COR-L47 (cell line): Measurements from ENCODE around the gene ISLR2.
A peak's percentile ranks its signal among the peaks of the same experiment; 100 is the strongest.

ENCODE experiments used
- DNase-seq: peaks from one replicate; lab custom pipeline; 2025; lab: John Stamatoyannopoulos, UW

ISLR2 gene

DNA sequence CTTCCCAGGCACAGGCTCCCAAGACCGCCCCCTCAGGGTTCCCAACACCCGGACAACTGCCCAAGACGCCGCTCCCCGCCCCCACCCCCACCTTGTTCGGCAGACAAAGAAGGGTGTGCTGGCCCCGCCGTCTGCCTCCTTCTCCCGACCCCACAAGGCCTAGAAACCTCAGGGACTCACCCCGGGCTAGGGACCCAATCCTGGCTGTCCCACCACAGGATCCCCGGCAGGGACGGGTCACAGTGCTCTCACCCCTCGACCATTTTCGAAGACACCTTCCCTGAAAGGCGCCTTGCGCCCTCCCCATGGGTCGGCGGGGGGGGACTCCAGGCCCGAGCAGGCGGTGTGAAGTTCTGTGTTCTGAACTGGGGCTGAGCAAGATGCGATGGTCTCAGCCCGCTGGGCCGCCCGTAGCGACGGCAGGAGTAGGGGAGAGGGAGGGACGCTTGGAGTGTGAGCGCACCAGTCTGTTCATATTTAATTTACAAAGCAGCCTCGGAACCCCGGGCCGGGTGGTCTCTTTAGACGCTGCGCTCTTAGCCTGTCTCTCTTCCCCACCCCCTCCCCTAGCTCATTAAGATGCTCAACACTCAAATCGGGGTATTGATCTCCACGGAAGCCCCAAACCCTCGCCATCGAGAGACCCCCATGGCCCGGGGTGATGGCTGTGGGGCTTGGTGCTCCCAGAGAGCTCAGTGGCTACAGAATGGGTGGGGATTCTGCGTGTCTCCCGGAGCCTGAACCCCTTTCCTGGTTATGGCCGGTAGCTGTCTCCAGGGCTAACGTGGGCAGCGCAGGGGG, 1.4 kb upstream of the ISLR2 start:
- no peak for DNase-seq

DNA sequence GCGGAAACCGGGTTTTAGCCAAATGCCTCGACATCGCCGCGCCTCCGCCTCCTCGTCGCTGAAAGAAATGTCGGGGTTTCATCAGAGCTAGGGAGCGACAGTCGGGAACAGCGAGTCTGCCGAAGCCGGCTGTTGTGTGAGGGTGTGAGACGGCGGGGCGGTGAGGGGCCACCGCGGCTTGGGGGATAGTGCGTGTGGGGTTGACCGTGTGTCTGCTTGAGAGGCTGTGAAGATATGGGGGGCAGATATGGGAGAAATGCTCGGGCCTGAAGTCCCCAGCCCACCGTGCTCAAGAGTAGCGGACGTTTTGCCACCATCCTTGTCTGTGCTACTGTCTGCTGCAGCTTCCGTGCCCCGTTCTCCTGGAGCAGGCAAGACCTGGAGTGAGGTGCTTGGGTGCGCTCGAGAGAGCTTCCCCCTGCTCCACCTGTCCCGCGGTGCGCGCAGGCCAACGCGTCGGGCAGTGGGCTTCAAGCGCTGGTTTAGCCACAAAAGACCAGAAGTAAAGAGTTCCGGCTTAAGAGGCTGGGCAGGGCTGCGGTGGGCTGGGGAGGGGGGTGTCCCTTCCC, 716 bp upstream of the ISLR2 start:
- no peak for DNase-seq

GRCh38 chr15:74130849-74131627, 652 bp downstream of the ISLR2 start:
- no peak for DNase-seq

GRCh38 chr15:74131628-74132413, 1.4 kb downstream of the ISLR2 start:
- no peak for DNase-seq

- no peak for DNase-seq
Measured at GRCh38 chr15:74132681-74133651, 2.6 kb downstream of the ISLR2 start.

GRCh38 chr15:74133694-74134386, 3.5 kb downstream of the ISLR2 start:
- DNase-seq, result no peak

GRCh38 chr15:74134387-74135027, 4.1 kb downstream of the ISLR2 start:
- no peak for DNase-seq

GRCh38 chr15:74135041-74135565, 4.7 kb downstream of the ISLR2 start:
- no peak for DNase-seq

- DNase-seq, result no peak
Measured at GRCh38 chr15:74136540-74136813, 6.1 kb downstream of the ISLR2 start.

- no peak for DNase-seq
Measured at GRCh38 chr15:74136814-74137536, 6.6 kb downstream of the ISLR2 start.

DNA sequence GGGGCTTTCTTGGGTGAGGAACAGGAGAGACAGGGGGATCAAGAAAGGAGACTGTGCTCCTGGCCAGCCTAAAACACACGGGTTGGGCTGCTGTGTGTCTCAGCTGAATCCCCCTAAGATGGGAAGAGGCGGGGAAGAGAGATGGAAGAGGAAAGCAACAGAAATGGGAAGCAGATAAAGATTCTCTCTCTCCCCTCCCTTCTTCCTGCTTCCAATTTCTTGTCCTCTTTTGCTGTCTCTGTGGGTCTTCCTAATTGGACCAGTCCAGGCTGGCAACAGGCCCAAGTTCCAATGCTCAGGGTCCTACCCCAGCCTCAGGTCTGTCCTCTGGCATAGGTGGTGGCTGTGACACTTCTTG, 7.1 kb downstream of the ISLR2 start:
- no peak for DNase-seq

DNA sequence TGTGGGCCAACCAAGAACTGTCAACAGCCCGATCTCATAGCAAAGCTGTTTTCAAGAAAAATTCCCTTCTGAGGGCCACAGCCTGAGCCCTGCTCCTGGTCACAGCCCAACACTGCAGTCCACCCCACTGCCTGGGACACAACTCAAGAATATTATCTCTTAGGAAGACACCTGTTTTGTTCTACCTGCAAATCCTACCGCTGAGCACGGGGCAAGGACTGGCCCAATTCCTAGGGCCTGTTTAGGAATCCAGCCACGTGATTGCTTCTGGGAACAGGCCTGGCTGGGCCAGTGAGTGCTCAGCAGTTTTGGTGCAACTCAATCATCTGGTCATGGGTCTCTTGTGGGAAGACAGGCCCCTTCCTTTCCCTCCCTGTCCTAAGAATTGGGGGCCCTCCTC, 8.3 kb downstream of the ISLR2 start:
- DNase-seq, result no peak

DNA sequence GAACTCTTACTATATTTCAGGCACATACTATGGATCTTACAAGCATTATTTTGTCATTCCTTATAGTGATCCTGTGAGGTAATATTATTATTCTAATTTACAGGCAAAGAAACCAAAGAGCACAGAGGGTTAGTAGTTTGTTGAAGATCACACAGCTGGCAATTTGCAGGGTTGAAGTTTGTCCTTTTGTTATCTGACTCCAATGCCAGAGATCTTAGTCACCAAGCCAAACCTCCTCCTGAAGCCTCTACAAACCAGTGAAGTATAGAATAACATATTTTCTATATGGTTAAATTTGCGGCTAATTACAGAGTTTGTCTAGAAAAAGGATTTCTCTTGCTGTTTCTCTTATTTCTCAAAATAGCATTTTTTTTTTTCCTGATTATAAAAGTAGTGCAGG, 11.2 kb downstream of the ISLR2 start:
- DNase-seq, result no peak

DNA sequence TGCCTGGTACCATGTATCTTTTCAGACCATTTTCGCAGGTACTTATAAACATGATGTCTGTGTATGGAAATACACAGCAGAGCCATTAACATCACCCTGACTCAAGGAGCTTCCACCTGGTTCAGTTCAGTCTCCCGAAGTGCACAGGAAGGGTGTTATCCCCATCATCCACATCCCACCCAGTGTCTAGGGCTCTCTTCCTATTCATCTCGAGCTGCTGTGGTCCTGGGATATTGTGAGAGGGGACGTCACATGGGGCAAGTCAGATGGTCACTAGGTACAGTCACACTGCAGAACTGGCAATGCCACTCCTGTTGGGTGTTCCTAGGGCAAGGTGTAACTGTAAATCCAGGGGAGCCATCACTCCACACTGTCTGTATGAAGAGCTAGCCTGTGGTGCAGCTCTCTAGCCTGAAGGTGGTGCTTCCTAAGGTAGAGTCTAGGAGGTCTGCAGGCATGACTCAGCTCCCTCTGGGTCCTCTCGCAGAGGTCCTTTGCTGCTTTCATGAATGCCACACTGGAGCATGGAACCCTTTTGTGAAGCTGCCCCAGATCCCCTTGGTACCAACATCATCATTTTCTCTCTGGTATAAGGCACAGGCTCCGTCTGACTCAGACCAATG, 13.9 kb downstream of the ISLR2 start:
- DNase-seq, result peak; percentile 43

- no peak for DNase-seq
Measured at GRCh38 chr15:74146277-74146800, 16.0 kb downstream of the ISLR2 start.

- DNase-seq, result no peak
Measured at GRCh38 chr15:74147051-74147450, 16.7 kb downstream of the ISLR2 start.

GRCh38 chr15:74155766-74156417, 25.5 kb downstream of the ISLR2 start:
- no peak for DNase-seq
